ENCODE results near the gene SP7.

DNA sequence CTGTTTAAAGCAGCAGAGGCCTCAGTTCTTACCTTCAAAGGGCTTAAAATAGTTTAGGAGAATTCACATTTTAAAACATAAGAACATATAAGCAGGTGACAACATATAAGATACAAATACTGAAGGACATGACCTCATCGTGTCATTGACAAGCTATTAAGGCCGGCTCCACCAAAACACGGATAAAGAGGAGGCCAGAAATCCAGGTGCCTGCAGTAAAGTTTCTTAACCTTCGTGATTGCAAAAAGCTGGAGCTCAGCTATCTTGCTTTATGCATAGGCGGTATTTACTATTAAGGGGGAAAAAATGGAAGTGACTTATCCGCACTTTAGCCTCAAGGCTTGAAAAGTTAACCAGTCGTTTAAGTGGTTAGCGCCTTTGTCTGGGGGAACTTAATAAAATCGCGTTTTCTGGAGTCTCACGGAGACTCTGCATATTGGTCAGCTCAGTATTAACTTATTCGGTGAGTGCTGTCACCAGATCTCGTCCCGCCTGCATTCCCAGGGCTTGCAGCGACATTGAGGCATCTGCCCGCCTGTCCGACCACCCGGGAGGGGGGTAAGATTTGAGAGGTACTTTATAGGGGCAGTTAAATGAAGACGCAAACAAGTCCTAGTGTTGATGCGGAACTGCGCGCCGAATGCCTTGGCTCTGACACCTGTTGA lies 42.7 kb upstream of the SP7 start:
- TF ChIP-seq EP300 (IDR thresholded peaks at IDR 0.05) (no peak), NFE2L2 (conservative IDR thresholded peaks at IDR 0.05; ENCODE audit: low read length) (no peak), CHD2 (IDR thresholded peaks at IDR 0.05; ENCODE audit: low read length, partially characterized antibody) (no peak), RFX5 (IDR thresholded peaks at IDR 0.05) (no peak), RAD21 (conservative IDR thresholded peaks at IDR 0.05 in 1 of 2, IDR thresholded peaks at IDR 0.05 in 1 of 2) (no peak), SMC3 (IDR thresholded peaks at IDR 0.05) (no peak), POLR2A (IDR thresholded peaks at IDR 0.05; ENCODE audit: low read length) (no peak), CEBPB (IDR thresholded peaks at IDR 0.05) (no peak), MAZ (IDR thresholded peaks at IDR 0.05; ENCODE audit: borderline replicate concordance, low read depth, low read length) (no peak), JUN (IDR thresholded peaks at IDR 0.05) (peak; percentile 77 to 84; a peak in 3 of 5 replicates)
- TF ChIP-seq, protein P1, sequence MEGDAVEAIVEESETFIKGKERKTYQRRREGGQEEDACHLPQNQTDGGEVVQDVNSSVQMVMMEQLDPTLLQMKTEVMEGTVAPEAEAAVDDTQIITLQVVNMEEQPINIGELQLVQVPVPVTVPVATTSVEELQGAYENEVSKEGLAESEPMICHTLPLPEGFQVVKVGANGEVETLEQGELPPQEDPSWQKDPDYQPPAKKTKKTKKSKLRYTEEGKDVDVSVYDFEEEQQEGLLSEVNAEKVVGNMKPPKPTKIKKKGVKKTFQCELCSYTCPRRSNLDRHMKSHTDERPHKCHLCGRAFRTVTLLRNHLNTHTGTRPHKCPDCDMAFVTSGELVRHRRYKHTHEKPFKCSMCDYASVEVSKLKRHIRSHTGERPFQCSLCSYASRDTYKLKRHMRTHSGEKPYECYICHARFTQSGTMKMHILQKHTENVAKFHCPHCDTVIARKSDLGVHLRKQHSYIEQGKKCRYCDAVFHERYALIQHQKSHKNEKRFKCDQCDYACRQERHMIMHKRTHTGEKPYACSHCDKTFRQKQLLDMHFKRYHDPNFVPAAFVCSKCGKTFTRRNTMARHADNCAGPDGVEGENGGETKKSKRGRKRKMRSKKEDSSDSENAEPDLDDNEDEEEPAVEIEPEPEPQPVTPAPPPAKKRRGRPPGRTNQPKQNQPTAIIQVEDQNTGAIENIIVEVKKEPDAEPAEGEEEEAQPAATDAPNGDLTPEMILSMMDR (IDR thresholded peaks at IDR 0.05): no peak
- TF ChIP-seq, protein P2, sequence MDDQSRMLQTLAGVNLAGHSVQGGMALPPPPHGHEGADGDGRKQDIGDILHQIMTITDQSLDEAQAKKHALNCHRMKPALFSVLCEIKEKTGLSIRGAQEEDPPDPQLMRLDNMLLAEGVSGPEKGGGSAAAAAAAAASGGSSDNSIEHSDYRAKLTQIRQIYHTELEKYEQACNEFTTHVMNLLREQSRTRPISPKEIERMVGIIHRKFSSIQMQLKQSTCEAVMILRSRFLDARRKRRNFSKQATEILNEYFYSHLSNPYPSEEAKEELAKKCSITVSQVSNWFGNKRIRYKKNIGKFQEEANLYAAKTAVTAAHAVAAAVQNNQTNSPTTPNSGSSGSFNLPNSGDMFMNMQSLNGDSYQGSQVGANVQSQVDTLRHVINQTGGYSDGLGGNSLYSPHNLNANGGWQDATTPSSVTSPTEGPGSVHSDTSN (IDR thresholded peaks at IDR 0.05): no peak
